Dendritic cell treated with granulocyte-macrophage colony-stimulating factor and Interleukin-4, amounts not matched to agents 40 ng/mL and 50 ng/mL, for 4 days (primary cell): ENCODE results near the gene GRN.
"Not testable (repeated sequence)": the region's sequence is repeated elsewhere in the genome, so short reads cannot be mapped to it uniquely, and the experiment has no call there.

ENCODE experiments used
- H3K27ac Mint-ChIP-seq: one replicate; pipeline ENCODE4 v1.8.0; 2022; ENCODE audit warnings: mild to moderate bottlenecking, mixed read lengths
- H3K27me3 Mint-ChIP-seq: one replicate; pipeline ENCODE4 v1.8.0; 2022; ENCODE audit warnings: mild to moderate bottlenecking, mixed read lengths
- H3K36me3 Mint-ChIP-seq: one replicate; pipeline ENCODE4 v1.8.0; 2022; ENCODE audit warnings: low read depth, mixed read lengths
- H3K4me1 Mint-ChIP-seq: one replicate; pipeline ENCODE4 v1.8.0; 2022; ENCODE audit warnings: low read depth, mixed read lengths
- H3K4me3 Mint-ChIP-seq: one replicate; pipeline ENCODE4 v1.8.0; 2022; ENCODE audit warnings: mild to moderate bottlenecking, moderate library complexity, mixed read lengths
- H3K9me3 Mint-ChIP-seq: one replicate; pipeline ENCODE4 v1.8.0; 2022; ENCODE audit warnings: mixed read lengths
- intact Hi-C: fragments of 100-400 bp; cut with micrococcal nuclease; formaldehyde crosslinking; loops from one replicate; pipeline ENCODE4 v1.15.0; 2022

Gene GRN

GRCh38 chr17:44354582-44355561, 9.8 kb downstream of the GRN start:
- Mint-ChIP-seq H3K36me3 (peaks cover 36% of the 10 kb centered on the region), H3K27ac (no peak overlapping the region), H3K4me1 (peaks cover 38% of the 10 kb centered on the region), H3K27me3 (peaks cover 35% of the 10 kb centered on the region), H3K9me3 (no peaks in the 10 kb centered on the region), H3K4me3 (peak overlapping the region; percentile 32)
- intact Hi-C loops: no loop called here

GRCh38 chr17:44355642-44356099, 10.6 kb downstream of the GRN start:
- Mint-ChIP-seq H3K27me3 (peaks cover 41% of the 10 kb centered on the region), H3K4me1 (peaks cover 30% of the 10 kb centered on the region), H3K36me3 (peaks cover 28% of the 10 kb centered on the region), H3K9me3 (no peaks in the 10 kb centered on the region), H3K4me3 (no peak overlapping the region), H3K27ac (no peak overlapping the region)
- intact Hi-C loops: no loop called here

- Mint-ChIP-seq H3K9me3 (no peaks in the 10 kb centered on the region), H3K36me3 (peaks cover 22% of the 10 kb centered on the region), H3K4me1 (peaks cover 25% of the 10 kb centered on the region), H3K27ac (no peak overlapping the region), H3K4me3 (no peak overlapping the region), H3K27me3 (peaks cover 47% of the 10 kb centered on the region)
- intact Hi-C loops: no loop called here
Observed at GRCh38 chr17:44356241-44356640, 11.1 kb downstream of the GRN start.

GRCh38 chr17:44358066-44358465, 13.0 kb downstream of the GRN start:
- Mint-ChIP-seq H3K4me3 (no peak overlapping the region), H3K4me1 (peaks cover 8% of the 10 kb centered on the region), H3K9me3 (no peaks in the 10 kb centered on the region), H3K36me3 (peaks cover 4% of the 10 kb centered on the region), H3K27me3 (peaks cover 65% of the 10 kb centered on the region), H3K27ac (no peak overlapping the region)
- intact Hi-C loops: no loop called here

- Mint-ChIP-seq H3K9me3 (no peaks in the 10 kb centered on the region), H3K4me1 (peaks cover 3% of the 10 kb centered on the region), H3K4me3 (no peak overlapping the region), H3K36me3 (no peaks in the 10 kb centered on the region), H3K27me3 (peaks cover 71% of the 10 kb centered on the region), H3K27ac (no peak overlapping the region)
- intact Hi-C loops: no loop called here
Observed at GRCh38 chr17:44359006-44359405, 13.9 kb downstream of the GRN start.

GRCh38 chr17:44359458-44360143, 14.5 kb downstream of the GRN start:
- Mint-ChIP-seq H3K4me3 (no peak overlapping the region), H3K36me3 (no peaks in the 10 kb centered on the region), H3K4me1 (no peaks in the 10 kb centered on the region), H3K27me3 (peaks cover 75% of the 10 kb centered on the region), H3K9me3 (no peaks in the 10 kb centered on the region), H3K27ac (no peak overlapping the region)
- intact Hi-C loops: no loop called here

- H3K4me3 Mint-ChIP-seq: no peak overlapping the region
- no peaks in the 10 kb centered on the region for H3K36me3 Mint-ChIP-seq
- H3K9me3 Mint-ChIP-seq: no peaks in the 10 kb centered on the region
- no peaks in the 10 kb centered on the region for H3K4me1 Mint-ChIP-seq
- H3K27me3 Mint-ChIP-seq: peaks cover 77% of the 10 kb centered on the region
- intact Hi-C loops: no loop called here
- H3K27ac Mint-ChIP-seq: no peak overlapping the region
Observed at GRCh38 chr17:44360144-44360533, 15.0 kb downstream of the GRN start.

- peaks cover 77% of the 10 kb centered on the region for H3K27me3 Mint-ChIP-seq
- H3K36me3 Mint-ChIP-seq: no peaks in the 10 kb centered on the region
- intact Hi-C loops: no loop called here
- no peaks in the 10 kb centered on the region for H3K9me3 Mint-ChIP-seq
- no peaks in the 10 kb centered on the region for H3K4me1 Mint-ChIP-seq
- H3K27ac Mint-ChIP-seq: no peak overlapping the region
- H3K4me3 Mint-ChIP-seq: no peak overlapping the region
Observed at GRCh38 chr17:44360826-44361225, 15.7 kb downstream of the GRN start.

- H3K27me3 Mint-ChIP-seq: peaks cover 77% of the 10 kb centered on the region
- H3K27ac Mint-ChIP-seq: no peak overlapping the region
- no peaks in the 10 kb centered on the region for H3K36me3 Mint-ChIP-seq
- intact Hi-C loops: no loop called here
- no peak overlapping the region for H3K4me3 Mint-ChIP-seq
- H3K4me1 Mint-ChIP-seq: no peaks in the 10 kb centered on the region
- H3K9me3 Mint-ChIP-seq: no peaks in the 10 kb centered on the region
Observed at GRCh38 chr17:44361292-44362260, 16.5 kb downstream of the GRN start.

- H3K36me3 Mint-ChIP-seq: no peaks in the 10 kb centered on the region
- H3K27ac Mint-ChIP-seq: no peak overlapping the region
- peaks cover 84% of the 10 kb centered on the region for H3K27me3 Mint-ChIP-seq
- H3K9me3 Mint-ChIP-seq: no peaks in the 10 kb centered on the region
- H3K4me1 Mint-ChIP-seq: no peaks in the 10 kb centered on the region
- H3K4me3 Mint-ChIP-seq: no peak overlapping the region
- intact Hi-C loops: no loop called here
Observed at GRCh38 chr17:44362459-44362948, 17.4 kb downstream of the GRN start.

GRCh38 chr17:44362949-44363612, 18.0 kb downstream of the GRN start:
- Mint-ChIP-seq H3K4me3 (peak overlapping the region; percentile 76), H3K9me3 (no peaks in the 10 kb centered on the region), H3K36me3 (no peaks in the 10 kb centered on the region), H3K4me1 (no peaks in the 10 kb centered on the region), H3K27me3 (peaks cover 85% of the 10 kb centered on the region), H3K27ac (no peak overlapping the region)
- intact Hi-C loops: no loop called here

- Mint-ChIP-seq H3K27ac (no peak within 1 kb of the TSS), H3K4me3 (peak within 1 kb of the TSS; percentile 76), H3K36me3 (no peaks in the 10 kb centered on the region), H3K27me3 (peaks cover 83% of the 10 kb centered on the region), H3K9me3 (no peaks in the 10 kb centered on the region), H3K4me1 (no peaks in the 10 kb centered on the region)
- intact Hi-C loops: no loop called here
Observed at GRCh38 chr17:44363613-44364159, 18.6 kb downstream of the GRN start, which contains the start of gene FAM171A2. Gene FAM171A2, minus strand, starts transcription at chr17:44363853. Its CDS starts 139 bp downstream, at chr17:44363714.

GRCh38 chr17:44365051-44365450, 19.9 kb downstream of the GRN start:
- H3K4me3 Mint-ChIP-seq, H3K9me3 Mint-ChIP-seq, H3K27ac Mint-ChIP-seq, H3K36me3 Mint-ChIP-seq, H3K4me1 Mint-ChIP-seq, intact Hi-C loops: not testable (repeated sequence)
- H3K27me3 Mint-ChIP-seq: peaks cover 80% of the 10 kb centered on the region
